SJCRH30 (cell line): ENCODE data around the gene LRRC47. TPM values are rescaled to one million over a fixed set of nuclear protein-coding genes. Genes with fewer than 3 reads are reported as not detected.
"Not testable (repeated sequence)": the region's sequence is repeated elsewhere in the genome, so short reads cannot be mapped to it uniquely, and the experiment has no call there.

Experiments used
- DNase-seq, 2 experiments: peaks; one replicate each; pipeline ENCODE4 v3.0.0-alpha.2; 2015 to 2020
- H3K27ac ChIP-seq: fragments of 250-450 bp; sonication (Bioruptor Pico); 2 replicates; pipeline ENCODE4 v1.5.1; 2020; ENCODE audit warnings: mild to moderate bottlenecking, moderate library complexity
- H3K27me3 ChIP-seq: fragments of 250-450 bp; sonication (Bioruptor Pico); 2 replicates; pipeline ENCODE4 v1.5.1; 2020; ENCODE audit warnings: mild to moderate bottlenecking, moderate library complexity
- H3K36me3 ChIP-seq: fragments of 250-450 bp; sonication (Bioruptor Pico); 2 replicates; pipeline ENCODE4 v1.5.1; 2020; ENCODE audit warnings: mild to moderate bottlenecking, moderate library complexity
- H3K4me1 ChIP-seq: fragments of 250-450 bp; sonication (Bioruptor Pico); 2 replicates; pipeline ENCODE4 v1.5.1; 2020; ENCODE audit warnings: mild to moderate bottlenecking, moderate library complexity
- H3K4me3 ChIP-seq: fragments of 250-450 bp; sonication (Bioruptor Pico); 2 replicates; pipeline ENCODE4 v1.5.1; 2020; ENCODE audit warnings: mild to moderate bottlenecking, moderate library complexity
- H3K9me3 ChIP-seq: fragments of 250-450 bp; sonication (Bioruptor Pico); replicated peaks from 2 replicates; pipeline ENCODE4 v1.5.1; 2020; ENCODE audit warnings: mild to moderate bottlenecking, moderate library complexity
- total RNA-seq: library from RNA; depleted of rRNA; stranded (reverse); fragments of >200 nt; shearing (Covaris generic); gene quantifications from 2 replicates; pipeline ENCODE4 v1.2.3, GENCODE V29; 2014

Gene LRRC47
- total RNA-seq, 1 experiment from 2014 or later: 51.9 TPM

DNA sequence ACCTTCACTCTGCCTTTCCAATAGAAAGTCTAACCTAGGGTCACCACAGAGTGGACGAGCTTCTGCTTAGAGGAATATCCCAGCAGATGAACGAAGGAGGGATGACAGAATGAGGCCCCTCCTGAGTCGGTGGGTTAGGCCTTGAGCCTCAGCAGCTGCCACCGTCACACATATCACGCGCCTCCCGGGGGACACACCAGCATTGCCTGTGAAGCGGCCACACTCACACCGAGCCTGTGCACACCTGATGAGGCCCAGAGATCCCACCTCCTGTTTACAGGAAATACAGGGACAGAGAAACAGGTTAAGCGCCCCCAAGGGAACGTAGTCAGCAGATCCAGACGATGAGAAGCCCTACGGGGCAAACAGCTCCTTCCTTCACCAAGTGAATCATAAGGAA is 25.1 kb upstream of the LRRC47 start:
- DNase-seq: peak; percentile 58
- no peak overlapping the region for H3K4me3 ChIP-seq
- H3K36me3 ChIP-seq: peaks cover 4% of the 10 kb centered on the region
- H3K27me3 ChIP-seq: no peaks in the 10 kb centered on the region
- H3K9me3 ChIP-seq: no peaks in the 10 kb centered on the region
- H3K27ac ChIP-seq: peak overlapping the region; percentile 40; the same call in 1 of the 2 replicates
- no peaks in the 10 kb centered on the region for H3K4me1 ChIP-seq

DNA sequence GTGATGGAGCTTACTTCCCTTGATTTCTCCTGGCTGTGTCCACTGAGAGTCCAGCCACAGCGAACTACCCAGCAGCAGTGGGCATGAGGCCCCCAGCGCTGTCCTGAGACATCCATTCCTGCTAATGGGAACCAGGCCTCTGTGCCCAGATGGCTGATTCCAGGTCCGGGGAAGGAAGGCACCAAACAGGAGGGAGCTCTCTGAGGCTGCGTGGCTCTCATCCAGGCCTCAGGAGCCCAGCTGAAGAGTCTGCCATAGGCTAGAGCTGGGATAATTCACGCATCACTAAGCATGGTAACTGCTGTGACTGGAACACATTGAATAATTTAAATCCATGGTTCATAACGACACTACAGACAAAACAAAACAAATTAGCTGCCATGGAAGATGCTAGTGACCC is 24.7 kb upstream of the LRRC47 start:
- DNase-seq: peak; percentile 32 to 57
- Histone ChIP-seq H3K4me3 (no peak overlapping the region), H3K36me3 (peaks cover 4% of the 10 kb centered on the region), H3K4me1 (no peaks in the 10 kb centered on the region), H3K27me3 (no peaks in the 10 kb centered on the region), H3K9me3 (no peaks in the 10 kb centered on the region), H3K27ac (peak overlapping the region; percentile 40; the same call in 1 of the 2 replicates)

DNA sequence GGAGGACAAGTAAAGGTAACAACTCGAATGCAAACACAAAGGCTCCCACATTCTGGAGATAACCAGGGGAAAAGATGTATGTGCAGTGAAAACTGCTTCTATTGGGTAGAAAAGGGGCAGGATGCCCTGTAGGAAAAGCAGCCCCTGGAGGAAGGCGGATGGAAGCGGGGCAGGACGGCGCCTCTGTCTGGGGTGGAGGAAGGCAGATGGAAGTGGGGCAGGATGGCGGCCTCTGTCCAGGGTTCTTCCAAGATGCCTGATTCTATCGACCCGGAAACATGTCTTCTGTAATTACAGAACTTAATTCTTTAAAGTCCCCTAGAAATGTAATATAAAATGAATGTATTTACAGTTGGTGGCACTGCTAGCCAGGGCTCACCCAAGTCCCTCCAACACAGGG is 24.0 kb upstream of the LRRC47 start:
- Histone ChIP-seq H3K4me3 (no peak overlapping the region), H3K36me3 (peaks cover 4% of the 10 kb centered on the region; the same call in 1 of the 2 replicates), H3K27me3 (no peaks in the 10 kb centered on the region), H3K4me1 (no peaks in the 10 kb centered on the region), H3K9me3 (no peaks in the 10 kb centered on the region), H3K27ac (no peak overlapping the region; the same call in 1 of the 2 replicates)
- no peak for DNase-seq

DNA sequence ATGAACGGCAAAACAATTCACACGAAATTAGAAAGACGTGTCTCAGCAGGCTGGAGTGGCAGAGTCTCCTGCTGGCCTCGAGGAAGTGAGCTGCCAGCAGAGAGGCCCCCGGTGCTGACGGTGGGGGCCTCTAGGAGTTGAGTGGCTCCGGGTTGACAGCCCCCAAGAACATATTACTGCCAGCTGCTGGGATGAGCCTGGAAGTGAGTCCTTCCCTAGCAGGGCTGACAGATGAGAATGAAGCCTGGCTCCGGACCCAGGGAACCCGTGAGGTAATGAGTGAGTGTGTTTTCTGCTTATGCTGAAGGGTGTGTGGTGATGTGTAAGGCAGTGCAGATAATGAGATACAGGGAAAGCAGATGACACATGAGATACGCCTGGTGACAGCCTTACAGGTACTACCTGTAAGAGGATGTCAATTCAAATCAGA is 23.5 kb upstream of the LRRC47 start:
- H3K27me3 ChIP-seq: no peaks in the 10 kb centered on the region
- no peak overlapping the region for H3K27ac ChIP-seq
- H3K9me3 ChIP-seq: no peaks in the 10 kb centered on the region
- H3K4me1 ChIP-seq: no peaks in the 10 kb centered on the region
- H3K4me3 ChIP-seq: no peak overlapping the region
- H3K36me3 ChIP-seq: peaks cover 4% of the 10 kb centered on the region; the same call in 1 of the 2 replicates
- DNase-seq: no peak

DNA sequence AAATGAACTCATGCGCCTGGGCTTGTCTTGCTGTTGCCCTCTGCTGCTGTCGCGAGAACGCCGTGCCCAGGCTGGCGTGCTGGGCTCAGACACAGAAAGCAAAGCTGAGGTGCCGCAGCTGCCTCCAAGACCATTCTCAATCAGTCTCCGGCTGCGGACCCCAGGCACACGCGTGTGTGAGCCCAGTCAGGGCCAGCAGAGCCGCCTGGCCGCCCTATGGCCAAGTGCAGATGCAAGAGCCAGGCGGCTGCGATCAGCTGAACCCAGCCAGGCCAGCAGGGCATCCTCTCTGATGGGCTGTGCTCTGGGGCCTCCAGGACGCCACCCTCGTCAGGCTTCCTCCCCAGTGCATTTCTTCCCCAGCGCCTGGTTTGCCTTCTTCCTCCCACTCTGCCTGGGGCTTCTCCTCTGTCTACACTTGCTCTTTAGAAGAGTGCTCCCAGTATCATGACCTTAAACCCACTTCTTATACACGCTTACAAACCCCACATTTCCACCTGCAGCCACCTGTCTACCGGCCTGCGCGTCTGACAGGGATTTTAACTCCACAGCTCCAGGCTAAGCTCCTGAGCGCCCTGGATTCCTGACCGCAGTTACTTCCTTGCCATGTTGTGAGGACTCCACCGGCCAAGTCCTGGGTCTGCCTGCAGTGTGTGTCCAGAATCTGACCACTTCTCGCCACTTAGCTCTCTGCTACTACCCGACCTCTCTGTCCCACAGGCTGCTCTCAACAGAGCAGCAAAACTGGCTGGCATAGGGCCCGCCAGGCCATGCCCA is 21.7 kb upstream of the LRRC47 start:
- Histone ChIP-seq H3K4me3 (no peak overlapping the region), H3K9me3 (no peaks in the 10 kb centered on the region), H3K27me3 (no peaks in the 10 kb centered on the region), H3K4me1 (no peaks in the 10 kb centered on the region), H3K27ac (no peak overlapping the region), H3K36me3 (peaks cover 4% of the 10 kb centered on the region; the same call in 1 of the 2 replicates)
- DNase-seq: no peak

DNA sequence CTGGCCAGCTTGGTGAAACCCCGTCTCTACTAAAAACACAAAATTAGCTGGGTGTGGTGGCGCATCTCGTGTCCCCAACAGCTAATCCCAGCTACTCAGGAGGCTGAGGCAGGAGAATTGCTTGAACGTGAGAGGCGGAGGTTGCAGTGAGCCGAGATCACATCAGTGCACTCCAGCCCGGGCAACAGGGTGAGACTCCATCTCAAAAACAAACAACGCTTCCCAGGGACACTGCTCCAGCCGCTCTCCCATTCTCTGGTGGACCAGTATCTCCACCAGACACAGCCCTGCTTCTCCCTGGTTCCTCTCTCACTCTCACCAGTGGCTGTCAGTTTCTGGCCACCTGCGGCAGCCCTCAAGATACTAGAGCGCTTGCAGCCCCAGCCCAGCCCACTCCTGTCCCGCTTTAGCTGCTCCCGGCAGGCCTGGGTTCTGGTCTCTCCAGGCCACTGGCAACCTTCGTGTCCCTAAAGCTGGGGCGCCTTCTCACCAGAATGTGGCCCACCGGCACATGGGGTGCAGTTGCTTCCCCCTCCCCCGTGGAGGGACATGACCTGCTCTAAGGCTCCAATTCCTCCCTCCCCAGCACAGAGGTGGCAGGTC is 20.9 kb upstream of the LRRC47 start:
- DNase-seq: no peak
- Histone ChIP-seq H3K4me1 (no peaks in the 10 kb centered on the region), H3K27me3 (no peaks in the 10 kb centered on the region), H3K27ac (no peak overlapping the region), H3K36me3 (peaks cover 4% of the 10 kb centered on the region; the same call in 1 of the 2 replicates), H3K4me3 (no peak overlapping the region), H3K9me3 (no peaks in the 10 kb centered on the region)

DNA sequence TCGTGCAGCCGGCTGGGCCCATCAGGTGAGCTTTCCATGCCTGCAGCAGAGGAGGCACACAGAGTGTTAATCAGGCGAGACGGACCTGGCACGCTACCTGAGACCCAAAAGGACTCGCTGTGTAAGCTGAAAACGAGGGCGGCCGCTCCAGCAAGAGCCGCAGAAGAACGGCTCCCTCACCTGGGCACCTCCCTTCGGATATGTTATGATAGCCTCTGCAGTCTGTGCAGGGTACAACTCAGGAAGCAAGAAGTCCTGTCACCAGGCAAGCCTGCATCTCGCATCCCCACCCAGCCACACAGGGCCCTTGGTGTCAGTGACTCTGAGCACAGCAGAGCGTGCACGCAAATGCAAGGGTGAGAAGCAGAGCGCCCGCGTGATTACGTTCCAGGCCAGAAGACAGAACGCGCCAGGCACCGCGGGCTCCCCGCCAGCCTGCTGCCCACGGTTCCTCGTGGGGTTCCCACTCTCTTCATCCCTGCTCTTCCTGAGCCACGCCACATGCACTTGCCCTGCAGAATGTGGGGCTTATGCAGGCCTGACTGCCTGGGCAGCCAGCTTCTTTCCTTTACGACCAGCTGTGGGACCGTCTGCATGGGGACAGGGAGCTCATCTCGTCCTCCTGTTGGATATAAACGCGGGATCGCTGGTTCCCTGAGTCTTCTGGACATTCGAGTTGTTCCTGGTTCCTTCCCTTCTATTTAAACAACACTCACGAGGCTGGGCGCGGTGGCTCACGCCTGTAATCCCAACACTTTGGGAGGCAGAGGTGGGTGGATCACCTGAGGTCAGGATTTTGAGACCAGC is 20.2 kb upstream of the LRRC47 start:
- Histone ChIP-seq H3K36me3 (peaks cover 4% of the 10 kb centered on the region; the same call in 1 of the 2 replicates), H3K9me3 (no peaks in the 10 kb centered on the region), H3K4me1 (peaks cover 5% of the 10 kb centered on the region; the same call in 1 of the 2 replicates), H3K27me3 (no peaks in the 10 kb centered on the region), H3K4me3 (no peak overlapping the region), H3K27ac (no peak overlapping the region)
- no peak for DNase-seq

DNA sequence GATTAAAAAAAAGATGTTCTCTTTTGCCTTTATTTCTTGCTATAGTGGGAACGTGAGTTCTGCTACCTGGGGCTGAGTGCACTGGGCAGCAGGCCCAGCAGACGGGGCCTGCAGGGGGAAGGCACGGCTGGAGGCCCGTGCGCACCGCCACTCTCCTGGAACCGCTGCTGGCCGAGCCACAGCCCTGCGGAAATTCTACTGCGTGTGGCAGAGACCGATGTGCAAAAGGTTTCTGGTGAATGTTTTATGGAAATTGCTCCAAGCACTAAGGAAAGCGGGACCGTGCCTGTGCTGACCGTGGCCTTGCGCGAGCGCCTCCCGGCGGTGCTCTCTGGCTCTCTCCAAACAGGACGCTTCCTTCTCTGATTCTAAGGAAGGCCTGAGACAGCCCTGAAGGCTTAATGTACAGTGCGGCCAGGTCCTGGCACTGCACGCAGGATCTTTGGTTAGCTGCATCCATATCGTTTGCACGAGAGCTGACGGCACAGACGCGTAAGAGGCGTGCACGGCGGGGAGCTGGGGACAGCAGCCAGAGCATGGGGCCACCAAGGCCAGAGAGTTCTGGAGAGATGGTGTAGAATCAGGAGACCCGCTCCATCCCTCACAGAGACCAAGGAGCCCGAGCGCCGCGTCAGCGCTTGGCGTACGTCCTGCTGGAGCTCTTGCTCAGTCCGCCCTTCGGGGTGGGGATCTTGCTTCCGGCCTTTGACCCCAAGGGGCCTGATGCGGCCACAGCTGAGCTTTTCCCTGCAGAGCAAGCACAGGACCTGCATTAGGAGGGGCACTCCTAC is 18.7 kb upstream of the LRRC47 start:
- no peaks in the 10 kb centered on the region for H3K9me3 ChIP-seq
- H3K27ac ChIP-seq: no peak overlapping the region
- peaks cover 2% of the 10 kb centered on the region; the same call in 1 of the 2 replicates for H3K36me3 ChIP-seq
- no peaks in the 10 kb centered on the region for H3K27me3 ChIP-seq
- H3K4me3 ChIP-seq: no peak overlapping the region
- H3K4me1 ChIP-seq: peaks cover 10% of the 10 kb centered on the region; the same call in 1 of the 2 replicates
- DNase-seq: no peak

DNA sequence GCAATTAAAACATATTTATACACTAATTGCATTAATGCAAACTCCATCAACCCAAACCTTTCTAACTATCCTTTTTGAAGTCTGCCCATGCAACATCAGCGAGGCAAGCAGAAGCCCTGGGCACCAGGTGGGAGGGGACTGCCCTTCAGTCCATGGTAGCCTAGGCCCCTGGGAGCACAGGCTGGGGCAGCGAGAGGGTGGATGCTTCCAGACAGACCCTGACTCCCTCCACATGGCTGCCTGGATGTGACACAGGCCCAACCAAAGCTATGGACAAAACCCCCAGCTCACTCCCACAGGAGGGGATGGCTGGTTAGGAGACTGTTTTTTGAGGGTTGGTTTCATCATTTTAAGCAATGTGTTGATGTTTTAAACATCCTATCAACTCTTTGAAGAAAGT is 17.8 kb upstream of the LRRC47 start:
- DNase-seq: no peak
- H3K4me3 ChIP-seq: no peak overlapping the region
- no peaks in the 10 kb centered on the region for H3K36me3 ChIP-seq
- H3K9me3 ChIP-seq: no peaks in the 10 kb centered on the region
- no peaks in the 10 kb centered on the region for H3K27me3 ChIP-seq
- H3K4me1 ChIP-seq: peaks cover 10% of the 10 kb centered on the region; the same call in 1 of the 2 replicates
- no peak overlapping the region for H3K27ac ChIP-seq

DNA sequence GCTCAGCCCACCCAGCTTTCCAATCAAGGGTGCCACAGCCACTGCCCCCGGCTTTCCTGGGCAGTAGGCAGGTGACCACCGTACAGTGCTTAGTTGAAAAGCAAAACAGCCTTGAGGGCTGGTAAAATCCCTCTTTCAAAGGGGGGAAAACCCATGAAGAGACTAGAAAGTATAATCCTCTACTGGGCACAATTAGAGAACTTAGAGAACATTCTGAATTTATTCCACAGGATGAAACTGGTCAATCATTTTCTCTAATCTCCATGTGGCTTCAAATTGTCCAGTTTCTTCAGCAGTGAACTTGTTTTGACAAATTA is 15.3 kb upstream of the LRRC47 start:
- no peaks in the 10 kb centered on the region for H3K36me3 ChIP-seq
- DNase-seq: no peak
- no peaks in the 10 kb centered on the region for H3K27me3 ChIP-seq

DNA sequence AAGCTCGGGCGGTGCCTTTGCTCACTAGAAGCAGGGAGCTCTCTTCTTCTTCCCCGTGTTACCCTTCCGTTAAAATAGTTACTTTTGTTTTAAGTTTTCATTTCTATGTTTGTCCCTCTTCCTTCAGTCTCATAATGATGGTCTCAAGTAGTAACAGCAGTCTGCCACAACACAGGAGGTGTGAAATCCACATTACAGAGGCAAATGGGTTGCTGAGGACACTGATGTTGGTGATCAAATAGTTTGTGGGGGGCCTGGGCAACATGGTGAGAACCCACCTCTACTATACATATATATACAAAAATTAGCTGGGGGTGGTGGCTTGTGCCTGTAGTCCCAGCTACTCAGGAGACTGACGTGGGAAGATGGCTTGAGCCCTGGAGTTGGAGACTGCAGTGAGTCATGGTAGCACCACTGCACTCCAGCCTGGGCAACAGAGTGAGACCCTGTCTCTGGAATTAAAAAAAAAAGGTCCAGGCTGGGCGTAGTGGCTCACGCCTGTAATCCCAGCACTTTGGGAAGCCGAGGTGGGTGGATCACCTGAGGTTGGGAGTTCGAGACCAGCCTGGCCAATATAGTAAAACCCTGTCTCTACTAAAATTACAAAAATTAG is 14.0 kb upstream of the LRRC47 start:
- not testable (repeated sequence) for DNase-seq, H3K27me3 ChIP-seq

More for the DNA sequence above, 15.3 kb upstream of the LRRC47 start:
- H3K27ac ChIP-seq: no peak overlapping the region
- H3K4me3 ChIP-seq: no peak overlapping the region
- H3K9me3 ChIP-seq: peaks cover 11% of the 10 kb centered on the region
- peaks cover 10% of the 10 kb centered on the region; the same call in 1 of the 2 replicates for H3K4me1 ChIP-seq

DNA sequence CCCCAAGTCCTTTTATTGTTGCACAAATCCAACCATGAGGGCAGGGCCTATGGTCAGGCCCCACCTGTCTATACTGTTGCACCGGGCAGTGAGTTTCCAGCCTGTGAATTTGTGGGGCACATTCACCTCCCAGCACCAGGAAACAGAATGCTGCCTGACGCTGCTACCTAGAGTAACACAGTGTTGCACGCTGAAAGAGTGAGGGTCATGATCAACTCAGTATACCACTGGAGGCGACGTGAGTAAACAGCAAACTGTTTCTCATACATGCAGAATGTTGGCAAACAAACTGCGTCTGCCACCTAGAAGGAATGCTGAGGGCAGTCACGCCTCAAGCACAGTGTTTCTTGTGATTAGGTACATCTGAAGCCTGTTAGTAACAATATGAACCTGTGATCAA is 13.4 kb upstream of the LRRC47 start:
- Histone ChIP-seq H3K4me3 (no peak overlapping the region), H3K4me1 (peaks cover 10% of the 10 kb centered on the region; the same call in 1 of the 2 replicates), H3K36me3 (no peaks in the 10 kb centered on the region), H3K27ac (no peak overlapping the region), H3K9me3 (peaks cover 11% of the 10 kb centered on the region), H3K27me3 (0 out of 2 replicates have a peak, but pooled peaks cover 4% of the 10 kb centered on the region)
- no peak for DNase-seq

More for the DNA sequence above, 14.0 kb upstream of the LRRC47 start:
- not testable (repeated sequence) for H3K27ac ChIP-seq, H3K36me3 ChIP-seq, H3K4me1 ChIP-seq, H3K4me3 ChIP-seq
- peaks cover 11% of the 10 kb centered on the region for H3K9me3 ChIP-seq

DNA sequence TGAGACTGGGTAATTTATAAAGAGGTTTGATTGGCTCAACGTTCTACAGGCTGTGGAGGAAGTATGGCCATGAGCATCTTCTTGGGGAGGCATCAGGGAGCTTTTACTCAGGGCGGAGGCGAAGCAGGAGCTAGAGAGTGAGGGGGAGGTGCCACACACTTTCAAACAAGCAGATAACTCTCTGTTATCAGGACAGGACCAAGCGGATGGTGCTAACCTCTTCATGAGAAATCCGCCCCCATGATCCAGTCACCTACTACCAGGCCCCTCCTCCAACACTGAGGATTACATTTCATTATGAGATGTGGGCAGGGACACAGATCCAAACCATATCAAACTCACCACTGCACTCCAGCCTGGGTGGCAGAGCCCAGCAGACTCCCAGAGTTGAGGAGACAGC is 11.5 kb upstream of the LRRC47 start:
- 0 out of 2 replicates have a peak, but pooled peaks cover 8% of the 10 kb centered on the region for H3K27me3 ChIP-seq
- no peaks in the 10 kb centered on the region for H3K36me3 ChIP-seq
- no peak for DNase-seq
- H3K27ac ChIP-seq: no peak overlapping the region
- peaks cover 11% of the 10 kb centered on the region for H3K9me3 ChIP-seq
- peaks cover 10% of the 10 kb centered on the region; the same call in 1 of the 2 replicates for H3K4me1 ChIP-seq
- H3K4me3 ChIP-seq: no peak overlapping the region

DNA sequence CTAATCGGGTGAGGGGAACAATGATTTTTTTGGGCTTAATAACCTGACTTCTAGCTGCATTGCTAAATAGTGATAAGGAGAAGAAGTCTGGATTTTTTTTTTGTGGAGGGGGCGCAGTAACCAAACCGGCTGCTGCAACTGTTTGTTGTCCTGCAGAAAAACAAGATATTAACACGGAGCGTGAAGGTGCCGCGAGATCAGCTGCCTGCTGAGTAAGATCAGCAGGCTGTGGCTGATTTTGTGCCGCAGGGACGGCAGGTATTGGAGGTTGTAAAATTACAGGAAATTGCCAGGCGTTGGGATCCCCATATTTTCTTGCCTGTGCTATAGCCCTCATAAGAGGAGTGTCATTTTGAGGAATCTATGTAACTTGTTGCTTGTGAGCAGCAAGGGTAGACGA is 8.7 kb upstream of the LRRC47 start:
- Histone ChIP-seq H3K4me1 (peaks cover 7% of the 10 kb centered on the region; the same call in 1 of the 2 replicates), H3K27me3 (0 out of 2 replicates have a peak, but pooled peaks cover 8% of the 10 kb centered on the region), H3K36me3 (no peaks in the 10 kb centered on the region), H3K27ac (no peak overlapping the region), H3K9me3 (peaks cover 15% of the 10 kb centered on the region), H3K4me3 (peak overlapping the region; percentile 13)
- no peak for DNase-seq
